HG03354 (cell line): ENCODE results near the gene DNAI2.

Experiments used
- ATAC-seq: cut with Tn5 transposase; IDR thresholded peaks from one replicate; pipeline ENCODE4 v1.9.1; 2021; ENCODE audit warnings: mild to moderate bottlenecking; ENCODE audit not compliant: unreplicated experiment, poor library complexity, severe bottlenecking

Gene DNAI2

GRCh38 chr17:74297941-74298340 is 23.9 kb downstream of the DNAI2 start:
- no peak for ATAC-seq

GRCh38 chr17:74298778-74299177 is 24.7 kb downstream of the DNAI2 start:
- no peak for ATAC-seq

- ATAC-seq = no peak
Observed at GRCh38 chr17:74299226-74300009, 25.4 kb downstream of the DNAI2 start.

GRCh38 chr17:74303305-74303704 is 29.3 kb downstream of the DNAI2 start:
- no peak for ATAC-seq

GRCh38 chr17:74304184-74304583 is 30.1 kb downstream of the DNAI2 start:
- no peak for ATAC-seq

- no peak for ATAC-seq
Observed at GRCh38 chr17:74305865-74306654, 32.0 kb downstream of the DNAI2 start.

- ATAC-seq = no peak
Observed at GRCh38 chr17:74307984-74308773, 34.1 kb downstream of the DNAI2 start.

GRCh38 chr17:74309902-74310301 is 35.9 kb downstream of the DNAI2 start:
- ATAC-seq = no peak

GRCh38 chr17:74314877-74315276 is 40.8 kb downstream of the DNAI2 start:
- ATAC-seq = no peak

- ATAC-seq = no peak
Observed at GRCh38 chr17:74316220-74316619, 42.2 kb downstream of the DNAI2 start.

- ATAC-seq = no peak
Observed at GRCh38 chr17:74317071-74317470, 43.0 kb downstream of the DNAI2 start.

- no peak for ATAC-seq
Observed at GRCh38 chr17:74318391-74318790, 44.4 kb downstream of the DNAI2 start.

- ATAC-seq = no peak
Observed at GRCh38 chr17:74324521-74324920, 50.5 kb downstream of the DNAI2 start.

GRCh38 chr17:74325376-74325742 is 51.3 kb downstream of the DNAI2 start:
- ATAC-seq = no peak

- peak; percentile 78 for ATAC-seq
Observed at GRCh38 chr17:74325743-74326379, 51.8 kb downstream of the DNAI2 start, which contains the start of gene KIF19. Gene KIF19, plus strand, starts transcription at chr17:74326226. Its CDS starts 124 bp downstream, at chr17:74326350.

- ATAC-seq = no peak
Observed at GRCh38 chr17:74326506-74326905, 52.5 kb downstream of the DNAI2 start.

- ATAC-seq = no peak
Observed at GRCh38 chr17:74328487-74328886, 54.5 kb downstream of the DNAI2 start.

GRCh38 chr17:74329378-74329777 is 55.3 kb downstream of the DNAI2 start:
- ATAC-seq = no peak

GRCh38 chr17:74330446-74330845 is 56.4 kb downstream of the DNAI2 start:
- ATAC-seq = no peak
